SKM-1 treated with dmso at 0.1 percent for 144 hours (cell line): ENCODE measurements around the gene SLC46A1.

Source experiments
- DNase-seq: peaks from one replicate; lab custom pipeline; 2025; ENCODE audit not compliant: unreplicated experiment; lab: John Stamatoyannopoulos, UW

The SLC46A1 gene

DNA sequence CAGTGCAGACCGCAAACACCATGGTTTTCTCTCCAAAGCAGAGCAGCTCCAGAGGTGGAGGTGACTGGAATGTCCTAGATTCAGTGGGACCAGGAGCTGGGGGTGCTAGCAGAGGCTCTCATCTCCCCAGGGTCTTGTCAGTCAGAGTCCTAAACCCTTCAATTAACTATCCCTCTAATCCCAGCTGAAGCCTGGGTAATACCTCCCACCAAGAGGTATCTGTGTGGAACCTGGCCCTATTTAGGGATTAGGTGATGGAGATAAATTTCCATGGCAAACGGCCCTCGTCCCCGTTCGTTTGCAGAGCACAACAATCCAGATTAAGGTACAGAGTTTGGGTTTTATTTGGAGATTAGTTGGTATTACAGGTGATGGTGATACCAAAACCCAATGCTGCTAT, 42.8 kb downstream of the SLC46A1 start:
- no peak for DNase-seq

DNA sequence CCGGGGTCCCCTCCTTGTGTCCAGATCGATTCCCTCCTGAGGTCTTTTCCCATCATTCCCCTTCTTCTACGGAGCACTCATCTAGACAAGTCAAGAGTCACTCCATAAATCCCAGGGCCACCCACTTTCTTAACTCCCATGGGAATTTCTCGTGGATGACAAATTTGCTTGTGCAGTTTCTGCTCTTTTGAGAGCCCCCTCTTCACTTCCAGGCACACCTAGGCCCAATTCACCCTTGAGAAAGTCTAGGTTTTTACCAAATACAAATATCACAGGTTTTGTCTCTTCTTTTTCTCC, 48.2 kb downstream of the SLC46A1 start:
- DNase-seq: no peak

DNA sequence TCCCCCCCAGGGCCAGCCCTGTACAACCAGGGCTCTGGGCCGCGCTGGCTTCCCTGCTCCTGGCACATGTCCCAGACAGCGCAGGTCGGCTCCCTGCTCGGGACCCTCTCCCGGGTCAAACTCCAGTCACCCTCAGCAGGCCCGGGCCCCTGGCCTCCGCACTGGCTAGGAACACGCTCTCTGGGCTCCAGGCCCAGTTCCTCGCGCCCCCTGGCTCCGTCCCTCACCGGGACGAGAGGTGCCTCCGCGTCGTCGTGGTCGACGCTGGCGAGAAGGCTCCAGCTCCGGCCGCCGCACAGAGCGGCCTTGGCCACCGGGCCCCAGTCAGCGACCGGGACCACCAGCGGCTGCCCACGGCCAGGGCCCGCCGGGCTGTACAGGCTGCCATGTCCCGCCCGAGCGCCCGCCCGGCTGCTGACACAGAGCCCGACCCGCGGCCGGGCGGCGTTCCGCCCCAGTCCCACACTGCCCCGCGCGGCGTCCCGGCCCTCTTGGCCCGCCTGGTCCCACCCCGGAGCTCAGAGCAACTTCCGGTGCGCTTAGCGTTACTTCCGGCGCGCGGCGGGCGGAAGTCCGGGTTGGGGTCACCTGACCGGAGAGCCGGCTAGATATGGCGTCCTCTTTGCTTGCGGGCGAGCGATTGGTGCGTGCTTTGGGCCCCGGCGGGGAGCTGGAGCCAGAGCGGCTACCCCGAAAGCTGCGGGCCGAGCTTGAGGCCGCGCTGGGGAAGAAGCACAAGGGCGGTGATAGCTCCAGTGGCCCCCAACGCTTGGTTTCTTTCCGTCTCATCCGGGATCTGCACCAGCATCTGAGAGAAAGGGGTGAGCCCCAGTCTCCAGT, 48.7 kb downstream of the SLC46A1 start, which contains the start of gene POLDIP2:
Gene POLDIP2, minus strand, starts transcription at position 467 of the 840 bp plus-strand sequence. Its CDS starts 79 bp downstream, at position 388.
- DNase-seq: peak; percentile 85

DNA sequence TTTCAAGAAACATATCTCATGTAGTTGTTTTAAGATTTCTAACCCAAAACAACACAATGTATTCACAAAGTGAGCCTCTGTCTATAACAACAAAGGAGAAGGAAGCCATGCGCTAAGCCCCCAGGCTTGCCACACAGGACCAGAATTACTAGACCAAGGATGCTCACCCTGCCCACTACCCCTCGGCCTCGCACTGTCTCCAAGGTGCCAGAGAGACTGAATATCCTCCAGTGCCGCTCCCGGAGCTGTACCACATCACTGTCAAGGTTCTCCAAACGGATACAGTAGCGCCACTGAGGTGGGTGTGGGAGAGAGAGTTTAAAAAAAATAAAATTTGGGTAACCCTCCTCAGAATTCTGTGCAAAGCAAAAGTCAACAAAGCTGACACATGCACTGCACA, 55.7 kb downstream of the SLC46A1 start:
- DNase-seq: no peak

DNA sequence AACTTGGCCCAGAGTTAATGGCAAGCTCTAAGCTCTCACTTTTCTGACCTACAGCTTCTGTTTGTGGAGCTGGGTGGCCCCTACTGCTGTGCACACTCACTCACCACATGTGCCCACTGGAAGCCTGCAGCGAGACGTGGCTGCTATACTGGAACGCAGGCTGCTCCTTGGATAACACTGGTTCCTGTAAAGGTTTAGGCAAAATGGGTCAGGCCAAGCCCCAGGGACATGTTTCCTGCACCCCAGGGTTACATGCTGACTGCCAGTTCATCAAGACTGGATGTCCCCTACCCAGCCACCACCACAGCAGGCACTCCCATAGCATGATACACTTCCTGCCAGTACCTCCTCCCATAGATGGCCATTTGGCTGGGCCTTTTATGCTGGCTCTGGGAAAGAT, 57.0 kb downstream of the SLC46A1 start:
- DNase-seq: no peak

DNA sequence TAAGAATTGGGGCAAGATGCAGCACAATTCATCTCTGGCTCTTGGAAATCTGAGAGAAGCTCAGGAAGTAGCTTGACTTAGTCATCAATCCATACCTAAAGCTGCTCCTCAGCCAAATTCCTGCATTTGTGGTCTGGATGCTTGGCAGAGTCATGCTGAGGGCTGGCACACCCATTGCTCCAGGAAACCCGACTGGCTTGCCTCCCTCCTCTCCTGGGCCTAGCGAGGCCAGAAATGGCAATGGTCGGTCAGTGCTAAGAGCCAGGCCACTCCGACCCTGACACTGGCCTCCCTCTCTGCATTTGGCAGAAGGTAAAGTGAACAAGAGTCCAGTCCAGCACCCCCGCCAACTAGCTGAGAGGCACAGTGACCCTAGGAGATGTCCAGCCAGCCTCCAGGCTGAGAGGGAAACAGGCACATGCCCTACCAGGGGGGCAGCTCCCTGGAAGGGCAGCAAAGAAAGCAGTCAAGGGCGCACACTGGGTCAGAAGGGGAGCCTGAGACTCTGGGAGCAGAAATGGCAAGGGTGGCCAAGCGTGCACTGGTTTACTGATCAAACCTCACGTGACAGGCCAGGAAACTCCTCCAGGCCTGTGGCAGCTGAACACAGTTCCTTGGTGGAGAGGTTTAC, 58.6 kb downstream of the SLC46A1 start:
- DNase-seq: no peak

DNA sequence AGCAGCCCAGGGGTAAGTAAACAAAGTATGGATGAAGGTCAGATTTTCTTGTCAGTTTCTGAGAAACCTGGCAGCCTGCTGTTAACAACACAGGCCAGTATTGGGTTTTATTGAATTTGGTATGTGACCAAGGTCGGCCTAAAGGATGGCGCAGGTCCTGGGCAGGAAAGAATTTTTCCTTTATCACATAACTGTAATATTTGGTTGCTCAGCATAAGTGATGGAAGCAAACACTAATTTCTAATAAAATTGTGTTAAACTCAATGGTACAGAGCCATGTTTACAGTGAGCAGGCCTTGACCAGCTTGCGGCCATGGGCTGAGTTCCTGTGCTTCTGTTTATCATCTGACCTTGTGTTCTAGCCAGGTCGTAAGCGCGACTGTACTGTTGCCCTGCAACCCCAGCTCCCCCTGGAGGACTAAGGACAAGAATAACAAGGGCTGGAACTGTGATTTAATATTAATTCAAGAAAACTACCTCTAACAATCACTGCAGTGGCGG, 59.2 kb downstream of the SLC46A1 start:
- DNase-seq: no peak

DNA sequence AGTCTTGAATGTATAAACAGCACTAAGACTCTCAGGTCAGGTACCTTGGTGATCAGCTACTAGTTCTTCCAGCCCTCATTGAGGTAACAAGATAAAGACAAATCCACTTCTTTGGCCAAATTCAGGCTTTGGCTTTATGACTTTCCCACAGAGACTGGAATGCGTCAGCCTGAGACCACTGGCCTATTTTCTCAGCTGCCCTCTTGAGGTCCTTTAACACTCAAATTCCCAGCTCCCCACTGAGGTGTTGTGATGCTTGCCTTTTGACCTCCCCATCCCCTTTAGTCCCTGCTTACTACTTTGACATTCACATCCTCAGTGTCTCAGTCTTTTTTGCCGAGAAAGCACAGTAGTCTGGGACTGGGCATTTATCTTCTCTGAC, 59.8 kb downstream of the SLC46A1 start:
- no peak for DNase-seq

DNA sequence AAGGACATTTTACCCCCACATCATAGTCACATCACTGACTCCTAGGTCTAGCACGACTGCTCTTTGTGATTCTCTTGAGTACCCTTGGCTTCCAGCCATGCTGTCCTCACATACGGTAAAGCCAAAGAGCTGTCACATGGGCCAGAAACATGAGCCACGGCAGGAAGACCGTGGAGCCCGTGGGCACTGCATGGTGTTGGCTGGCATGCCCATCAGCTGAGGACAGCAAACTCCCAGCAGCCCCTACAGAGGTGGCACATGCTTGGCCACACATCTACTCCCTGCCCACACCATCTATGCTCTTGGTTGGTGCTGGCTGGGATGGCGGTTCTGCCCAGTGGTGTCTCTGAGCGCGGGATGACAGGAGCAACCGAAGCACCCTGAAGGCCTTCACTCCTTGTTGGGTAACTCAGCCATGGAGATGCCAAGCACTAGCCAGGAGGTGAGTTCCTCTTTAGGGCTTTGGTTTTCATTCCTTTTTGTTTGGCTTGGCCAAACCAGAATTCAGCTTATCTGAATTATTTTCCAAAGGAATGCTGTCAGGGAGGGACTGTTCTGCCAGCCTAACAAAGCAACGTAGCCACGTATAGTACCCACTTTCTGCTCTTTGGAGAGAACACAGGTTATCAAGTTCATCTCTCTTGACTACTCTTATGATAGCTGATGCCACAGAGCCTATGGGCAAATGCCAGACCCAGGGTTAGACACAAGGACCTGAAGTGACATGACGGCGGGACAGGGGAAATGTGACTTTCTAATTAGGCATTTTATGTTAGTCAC, 60.4 kb downstream of the SLC46A1 start:
- DNase-seq: no peak
